HCT116 (cell line): ENCODE results near the gene MLC1. TPM values are rescaled to one million over a fixed set of nuclear protein-coding genes. Genes with fewer than 3 reads are reported as not detected.

Experiments
- ATAC-seq: fragments of 200-7000 bp; cut with Tn5 transposase; 2 replicates; pipeline ENCODE4 v1.9.1; 2020; ENCODE audit warnings: mild to moderate bottlenecking, moderate library complexity
- BruUV-seq: library from RNA; stranded (reverse); fragments of 400-500 nt; replicated peaks from 2 replicates; lab custom pipeline; 2021; lab: Mats Ljungman, UMichigan
- CTCF ChIA-PET: fragments of 300-600 bp; sonication (Branson Sonifier 250); formaldehyde crosslinking; loops from one replicate; lab custom pipeline; 2021; ENCODE audit warnings: antibody characterized with exemption; lab: Charles Lee
- POLR2A ChIA-PET: fragments of 300-600, 350-600 bp; sonication (Branson Sonifier 250); formaldehyde crosslinking; loops from one replicate; lab custom pipeline; 2021; ENCODE audit warnings: antibody characterized with exemption; lab: Charles Lee
- RAD21 ChIA-PET, 2 experiments: fragments of 300-600 bp; sonication (Branson Sonifier 250); formaldehyde crosslinking; loops; one replicate each; lab custom pipeline; 2023; ENCODE audit warnings: low total read pairs in 2 of 2; ENCODE audit not compliant: uncharacterized antibody in 2 of 2, unreplicated experiment in 2 of 2, low non-redundant PET in 1 of 2; lab: Charles Lee
- DNase-seq: peaks from one replicate; pipeline ENCODE4 v3.0.0-alpha.2; 2010; ENCODE audit warnings: low read depth, low spot score
- H2AFZ ChIP-seq: fragments of 200-600 bp; shearing (Covaris generic), sonication (generic); 2 replicates; pipeline ENCODE4 v1.6.1; 2017; ENCODE audit warnings: low read depth, mixed run types, mixed read lengths, antibody characterized with exemption, low read length; ENCODE audit not compliant: poor library complexity, severe bottlenecking
- H3K27ac ChIP-seq: 2 replicates; pipeline ENCODE4 v1.5.1; 2012; ENCODE audit warnings: low read depth, low read length
- H3K27me3 ChIP-seq: fragments of 200-600 bp; sonication (generic); 2 replicates; pipeline ENCODE4 v1.6.1; 2016; ENCODE audit warnings: mixed run types, low read length, mixed read lengths; ENCODE audit not compliant: insufficient read depth
- H3K36me3 ChIP-seq, 2 experiments: fragments of 200-500 bp in 1 of 2; fragments of 200-600 bp in 1 of 2; sonication (Bioruptor generic) in 1 of 2; sonication (generic) in 1 of 2; 2 replicates each; pipeline versions ENCODE4 v1.5.1 to v1.6.1; 2014 to 2016; ENCODE audit warnings: low read length in 2 of 2, inconsistent platforms in 1 of 2, mixed read lengths in 1 of 2, mixed run types in 1 of 2; ENCODE audit not compliant: insufficient read depth in 2 of 2, control insufficient read depth in 1 of 2
- H3K4me1 ChIP-seq, 2 experiments: fragments of 200-600 bp in 1 of 2; sonication (generic) in 1 of 2; 2 replicates each; pipeline versions ENCODE4 v1.5.1 to v1.6.1; 2012 to 2017; ENCODE audit warnings: low read length in 2 of 2, inconsistent platforms in 1 of 2, mild to moderate bottlenecking in 1 of 2, mixed read lengths in 1 of 2, mixed run types in 1 of 2, moderate library complexity in 1 of 2; ENCODE audit not compliant: insufficient read depth in 2 of 2, control insufficient read depth in 1 of 2
- H3K4me2 ChIP-seq: fragments of 200-600 bp; sonication (generic); 2 replicates; pipeline ENCODE4 v1.6.1; 2017; ENCODE audit warnings: mixed run types, low read length, mixed read lengths
- H3K4me3 ChIP-seq, 2 experiments: fragments of 200-600 bp in 1 of 2; sonication (generic) in 1 of 2; replicated peaks in 1 of 2; 2 replicates each; pipeline ENCODE4 v1.5.1; 2011 to 2016; ENCODE audit warnings: low read length in 2 of 2, control low read depth in 1 of 2, low read depth in 1 of 2, mild to moderate bottlenecking in 1 of 2, mixed read lengths in 1 of 2, mixed run types in 1 of 2
- H3K79me2 ChIP-seq: fragments of 200-600 bp; sonication (generic); 2 replicates; pipeline ENCODE4 v1.6.1; 2017; ENCODE audit warnings: mild to moderate bottlenecking, mixed run types, low read length, moderate library complexity, mixed read lengths; ENCODE audit not compliant: insufficient read depth
- H3K9ac ChIP-seq: fragments of 200-600 bp; sonication (generic); 2 replicates; pipeline ENCODE4 v1.6.1; 2016; ENCODE audit warnings: low read length, mixed read lengths
- H3K9me2 ChIP-seq: fragments of 200-600 bp; sonication (generic), shearing (Covaris generic); 2 replicates; pipeline ENCODE4 v1.6.1; 2017; ENCODE audit warnings: mixed run types, mild to moderate bottlenecking, moderate library complexity; ENCODE audit not compliant: insufficient read depth
- H3K9me3 ChIP-seq, 2 experiments: fragments of 200-500 bp in 1 of 2; fragments of 200-600 bp in 1 of 2; sonication (Bioruptor generic) in 1 of 2; sonication (generic) in 1 of 2; 2 replicates each; pipeline ENCODE4 v1.6.1; 2014 to 2017; ENCODE audit warnings: low read length in 2 of 2, mixed read lengths in 2 of 2, inconsistent platforms in 1 of 2, low read depth in 1 of 2, mild to moderate bottlenecking in 1 of 2, mixed run types in 1 of 2, moderate library complexity in 1 of 2; ENCODE audit not compliant: control insufficient read depth in 1 of 2, insufficient read depth in 1 of 2
- H4K20me1 ChIP-seq: fragments of 200-600 bp; sonication (generic), shearing (Covaris generic); 2 replicates; pipeline ENCODE4 v1.6.1; 2017; ENCODE audit warnings: mixed run types, mild to moderate bottlenecking, moderate library complexity; ENCODE audit not compliant: insufficient read depth
- CBX3 ChIP-seq: IDR thresholded peaks from 2 replicates; pipeline ENCODE4 v1.6.1; 2012; ENCODE audit warnings: low read depth
- FOSL1 ChIP-seq: IDR thresholded peaks from 2 replicates; pipeline ENCODE4 v1.6.1; 2012; ENCODE audit warnings: low read depth
- POLR2A ChIP-seq: IDR thresholded peaks from 2 replicates; pipeline ENCODE4 v1.7.0; 2011; ENCODE audit warnings: borderline replicate concordance; ENCODE audit not compliant: insufficient read depth, insufficient read length; ENCODE audit errors: extremely low read depth
- RAD21 ChIP-seq: IDR thresholded peaks from 2 replicates; pipeline ENCODE4 v1.6.1; 2012; ENCODE audit warnings: low read depth, mild to moderate bottlenecking
- SIN3A ChIP-seq: IDR thresholded peaks from 2 replicates; pipeline ENCODE4 v1.6.1; 2012; ENCODE audit warnings: low read depth
- SRF ChIP-seq: IDR thresholded peaks from 2 replicates; pipeline ENCODE4 v1.6.1; 2012; ENCODE audit warnings: low read depth
- intact Hi-C: fragments of 100-400 bp; cut with micrococcal nuclease; formaldehyde crosslinking; loops from 2 replicates; pipeline ENCODE4 v1.10.0; 2022
- total RNA-seq: library from RNA; stranded (reverse); gene quantifications from one replicate; pipeline ENCODE4 v1.2.1, GENCODE V29; 2021; ENCODE audit not compliant: unreplicated experiment

The MLC1 gene
- total RNA-seq, 1 experiment from 2014 or later: not detected

- TF ChIP-seq RAD21: no peak
- no peak for TF ChIP-seq SRF
- peaks cover 0 to 9% of the 10 kb centered on the region in 2 experiments; a peak in 1 of 4 replicates for H3K4me1 ChIP-seq
- H3K36me3 ChIP-seq: no peaks in the 10 kb centered on the region
- H2AFZ ChIP-seq: no peak overlapping the region
- ATAC-seq: no peak
- ChIA-PET POLR2A (no interaction called here), RAD21 (no interaction called here), CTCF (no interaction called here)
- no peaks in the 10 kb centered on the region for H3K9me3 ChIP-seq
- intact Hi-C loops: no loop called here
- DNase-seq: no peak
- no peak overlapping the region for H3K27ac ChIP-seq
- no peaks in the 10 kb centered on the region for H3K27me3 ChIP-seq
- no peak overlapping the region for H3K9ac ChIP-seq
- no peak overlapping the region for H3K4me2 ChIP-seq
- BruUV-seq: no TSS peak
- no peaks in the 10 kb centered on the region for H4K20me1 ChIP-seq
- no peaks in the 10 kb centered on the region for H3K9me2 ChIP-seq
- no peaks in the 10 kb centered on the region for H3K79me2 ChIP-seq
- H3K4me3 ChIP-seq: no peak overlapping the region
These were observed 20.2 kb upstream of the MLC1 start for GRCh38 chr22:50105208-50106100.

DNA sequence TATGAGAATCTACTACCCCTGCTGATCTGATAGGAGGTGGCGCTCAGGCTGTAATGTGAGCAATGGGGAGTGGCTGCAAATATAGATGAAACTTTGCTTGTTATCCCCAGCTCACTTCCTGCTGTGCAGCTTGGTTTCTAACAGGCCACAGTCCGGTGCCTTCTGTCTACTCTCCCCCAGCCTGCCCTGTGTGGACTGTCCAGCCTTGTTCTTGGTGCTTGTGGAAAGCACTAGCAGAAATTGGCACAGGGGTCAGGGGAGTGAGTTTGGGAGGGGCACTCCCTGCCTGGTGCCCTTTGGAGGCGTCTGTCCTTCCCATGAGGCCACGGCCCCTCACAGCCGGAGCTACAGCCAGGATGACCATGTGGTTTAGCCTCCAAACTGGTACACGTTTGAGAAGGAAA lies 18.9 kb upstream of the MLC1 start:
- ChIA-PET CTCF (no interaction called here), POLR2A (interaction anchor here (1.6 kb wide), 1 partner anchor 10 kb away, joined by 6 read pairs; no protein-coding TSS in a partner anchor), RAD21 (no interaction called here)
- BruUV-seq: no TSS peak
- DNase-seq (no peak), ATAC-seq (no peak)
- Histone ChIP-seq H3K79me2 (no peaks in the 10 kb centered on the region), H3K27me3 (no peaks in the 10 kb centered on the region), H3K9ac (no peak overlapping the region), H3K4me1 (peaks cover 0 to 9% of the 10 kb centered on the region in 2 experiments; a peak in 1 of 4 replicates), H3K4me3 (no peak overlapping the region), H3K9me2 (no peaks in the 10 kb centered on the region), H3K4me2 (no peak overlapping the region), H4K20me1 (no peaks in the 10 kb centered on the region), H3K27ac (no peak overlapping the region), H3K9me3 (no peaks in the 10 kb centered on the region), H2AFZ (no peak overlapping the region), H3K36me3 (no peaks in the 10 kb centered on the region)
- intact Hi-C loops: no loop called here
- no peak for TF ChIP-seq SIN3A
- TF ChIP-seq FOSL1: no peak
- no peak for TF ChIP-seq RAD21
- no peak for TF ChIP-seq CBX3
- no peak for TF ChIP-seq POLR2A
